Suprapubic skin (tissue), 4 donors: ENCODE data around the gene IL17REL. TPM values are rescaled to one million over a fixed set of nuclear protein-coding genes. Genes with fewer than 3 reads are reported as not detected.
A peak's percentile ranks its signal among the peaks of the same experiment; 100 is the strongest.

Source experiments
- DNase-seq, 2 donors: peaks; one replicate each; pipeline ENCODE4 v3.0.0-alpha.2; 2019; ENCODE audit warnings: low spot score in 2 of 2
- H3K27ac ChIP-seq: fragments of 200-600 bp; sonication (generic); one replicate; pipeline ENCODE4 v1.5.1; 2019
- H3K27me3 ChIP-seq: fragments of 200-600 bp; sonication (generic); one replicate; pipeline ENCODE4 v1.5.1; 2019
- H3K36me3 ChIP-seq: fragments of 200-600 bp; sonication (generic); one replicate; pipeline ENCODE4 v1.5.1; 2019
- H3K4me1 ChIP-seq: fragments of 200-600 bp; sonication (generic); one replicate; pipeline ENCODE4 v1.5.1; 2019
- H3K4me3 ChIP-seq: fragments of 200-600 bp; sonication (generic); one replicate; pipeline ENCODE4 v1.5.1; 2019; ENCODE audit warnings: mild to moderate bottlenecking
- H3K9me3 ChIP-seq: fragments of 200-600 bp; sonication (generic); one replicate; pipeline ENCODE4 v1.5.1; 2019
- CTCF ChIP-seq, 2 donors: fragments of 200-600 bp in 1 of 2; fragments of 450-650 bp in 1 of 2; sonication (generic) in 1 of 2; IDR thresholded peaks; one replicate each; pipeline ENCODE4 v1.5.1; 2016 to 2019; ENCODE audit warnings: antibody characterized with exemption in 2 of 2, mild to moderate bottlenecking in 1 of 2, moderate library complexity in 1 of 2
- EP300 ChIP-seq: sonication (generic); formaldehyde crosslinking; IDR thresholded peaks from one replicate; pipeline ENCODE4 v1.6.1; 2017; ENCODE audit warnings: antibody characterized with exemption
- POLR2A ChIP-seq, 2 donors: fragments of 450-650 bp; IDR thresholded peaks; one replicate each; pipeline ENCODE4 v1.6.1; 2017; ENCODE audit warnings: antibody characterized with exemption in 2 of 2, mild to moderate bottlenecking in 2 of 2, moderate library complexity in 2 of 2
- POLR2AphosphoS5 ChIP-seq, 3 donors: sonication (generic); formaldehyde crosslinking; IDR thresholded peaks; one replicate each; pipeline ENCODE4 v1.6.1; 2017; ENCODE audit warnings: antibody characterized with exemption in 3 of 3
- WGBS: methylation state at CpG from one replicate; pipeline ENCODE4 v1.1.5; 2018; 5-methylcytosine and 5-hydroxymethylcytosine counted together
- total RNA-seq, 4 donors: library from RNA; depleted of rRNA; stranded (reverse); fragments of >200 nt; gene quantifications; one replicate each; pipeline ENCODE4 v1.1.0, GENCODE V29; 2016

IL17REL gene
- total RNA-seq, 4 donors from 2014 or later = not detected

GRCh38 chr22:50035131-50035881 is 22.7 kb upstream of the IL17REL start:
- peaks cover 40% of the 10 kb centered on the region for H3K27me3 ChIP-seq
- TF ChIP-seq POLR2A (IDR thresholded peaks at IDR 0.05) (no peak), EP300 (no peak), POLR2AphosphoS5 (IDR thresholded peaks at IDR 0.05) (no peak), CTCF (IDR thresholded peaks at IDR 0.05) (no peak)
- DNase-seq = peak in 1 of 2 donors; percentile 75
- H3K36me3 ChIP-seq = no peaks in the 10 kb centered on the region
- H3K4me3 ChIP-seq = no peak overlapping the region
- H3K4me1 ChIP-seq = no peaks in the 10 kb centered on the region
- H3K27ac ChIP-seq = no peak overlapping the region
- H3K9me3 ChIP-seq = peaks cover 5% of the 10 kb centered on the region
- 64% methylated on average over 12 of the region's 24 CpGs for WGBS

- H3K4me1 ChIP-seq = peaks cover 7% of the 10 kb centered on the region
- no peaks in the 10 kb centered on the region for H3K36me3 ChIP-seq
- no peak overlapping the region for H3K4me3 ChIP-seq
- WGBS = 69% methylated on average over 20 of the region's 43 CpGs
- TF ChIP-seq POLR2A (IDR thresholded peaks at IDR 0.05) = no peak
- TF ChIP-seq POLR2AphosphoS5 (IDR thresholded peaks at IDR 0.05) = no peak
- peaks cover 48% of the 10 kb centered on the region for H3K27me3 ChIP-seq
- H3K27ac ChIP-seq = no peak overlapping the region
- H3K9me3 ChIP-seq = peaks cover 5% of the 10 kb centered on the region
- no peak for DNase-seq
Observed at GRCh38 chr22:50034126-50035081, 21.8 kb upstream of the IL17REL start.

GRCh38 chr22:50032941-50033601 is 20.5 kb upstream of the IL17REL start:
- no peaks in the 10 kb centered on the region for H3K36me3 ChIP-seq
- no peaks in the 10 kb centered on the region for H3K9me3 ChIP-seq
- no peak overlapping the region for H3K4me3 ChIP-seq
- TF ChIP-seq CTCF (IDR thresholded peaks at IDR 0.05) (no peak), EP300 (no peak), POLR2A (IDR thresholded peaks at IDR 0.05) (no peak), POLR2AphosphoS5 (IDR thresholded peaks at IDR 0.05) (no peak)
- H3K27me3 ChIP-seq = peaks cover 50% of the 10 kb centered on the region
- no peak overlapping the region for H3K27ac ChIP-seq
- peak in 1 of 2 donors; percentile 74 for DNase-seq
- H3K4me1 ChIP-seq = peaks cover 10% of the 10 kb centered on the region
- 88% methylated on average over 10 of the region's 23 CpGs for WGBS

GRCh38 chr22:50032109-50032871 is 19.7 kb upstream of the IL17REL start:
- Histone ChIP-seq H3K27me3 (peaks cover 50% of the 10 kb centered on the region), H3K27ac (no peak overlapping the region)
- WGBS = no CpG with 5 or more reads among the region's 24 CpGs

More at GRCh38 chr22:50032109-50032871, 19.7 kb upstream of the IL17REL start:
- peak in 1 of 2 donors; percentile 74 for DNase-seq
- H3K4me1 ChIP-seq = peaks cover 18% of the 10 kb centered on the region
- H3K9me3 ChIP-seq = no peaks in the 10 kb centered on the region
- no peak overlapping the region for H3K4me3 ChIP-seq
- no peaks in the 10 kb centered on the region for H3K36me3 ChIP-seq
- TF ChIP-seq POLR2A (IDR thresholded peaks at IDR 0.05) (no peak), CTCF (IDR thresholded peaks at IDR 0.05) (no peak), POLR2AphosphoS5 (IDR thresholded peaks at IDR 0.05) (no peak), EP300 (no peak)
